ENCODE measurements around the gene ACLY. TPM values are rescaled to one million over a fixed set of nuclear protein-coding genes. Genes with fewer than 3 reads are reported as not detected.
A peak's percentile ranks its signal among the peaks of the same experiment; 100 is the strongest.

The ACLY gene
- total RNA-seq, 1 experiment from 2014 or later = 350 TPM

- H3K9me3 Mint-ChIP-seq = no peaks in the 10 kb centered on the region
- 0 out of 2 replicates have a peak overlapping the region, but pooled peaks have one; percentile 54 for H3K27ac Mint-ChIP-seq
- TF ChIP-seq, protein P1, sequence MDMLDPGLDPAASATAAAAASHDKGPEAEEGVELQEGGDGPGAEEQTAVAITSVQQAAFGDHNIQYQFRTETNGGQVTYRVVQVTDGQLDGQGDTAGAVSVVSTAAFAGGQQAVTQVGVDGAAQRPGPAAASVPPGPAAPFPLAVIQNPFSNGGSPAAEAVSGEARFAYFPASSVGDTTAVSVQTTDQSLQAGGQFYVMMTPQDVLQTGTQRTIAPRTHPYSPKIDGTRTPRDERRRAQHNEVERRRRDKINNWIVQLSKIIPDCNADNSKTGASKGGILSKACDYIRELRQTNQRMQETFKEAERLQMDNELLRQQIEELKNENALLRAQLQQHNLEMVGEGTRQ (CRISPR knock-in tag; IDR thresholded peaks at IDR 0.05) = no peak
- TF ChIP-seq, protein P2, sequence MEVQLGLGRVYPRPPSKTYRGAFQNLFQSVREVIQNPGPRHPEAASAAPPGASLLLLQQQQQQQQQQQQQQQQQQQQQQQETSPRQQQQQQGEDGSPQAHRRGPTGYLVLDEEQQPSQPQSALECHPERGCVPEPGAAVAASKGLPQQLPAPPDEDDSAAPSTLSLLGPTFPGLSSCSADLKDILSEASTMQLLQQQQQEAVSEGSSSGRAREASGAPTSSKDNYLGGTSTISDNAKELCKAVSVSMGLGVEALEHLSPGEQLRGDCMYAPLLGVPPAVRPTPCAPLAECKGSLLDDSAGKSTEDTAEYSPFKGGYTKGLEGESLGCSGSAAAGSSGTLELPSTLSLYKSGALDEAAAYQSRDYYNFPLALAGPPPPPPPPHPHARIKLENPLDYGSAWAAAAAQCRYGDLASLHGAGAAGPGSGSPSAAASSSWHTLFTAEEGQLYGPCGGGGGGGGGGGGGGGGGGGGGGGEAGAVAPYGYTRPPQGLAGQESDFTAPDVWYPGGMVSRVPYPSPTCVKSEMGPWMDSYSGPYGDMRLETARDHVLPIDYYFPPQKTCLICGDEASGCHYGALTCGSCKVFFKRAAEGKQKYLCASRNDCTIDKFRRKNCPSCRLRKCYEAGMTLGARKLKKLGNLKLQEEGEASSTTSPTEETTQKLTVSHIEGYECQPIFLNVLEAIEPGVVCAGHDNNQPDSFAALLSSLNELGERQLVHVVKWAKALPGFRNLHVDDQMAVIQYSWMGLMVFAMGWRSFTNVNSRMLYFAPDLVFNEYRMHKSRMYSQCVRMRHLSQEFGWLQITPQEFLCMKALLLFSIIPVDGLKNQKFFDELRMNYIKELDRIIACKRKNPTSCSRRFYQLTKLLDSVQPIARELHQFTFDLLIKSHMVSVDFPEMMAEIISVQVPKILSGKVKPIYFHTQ (CRISPR knock-in tag; IDR thresholded peaks at IDR 0.05) = no peak
- TF ChIP-seq ATF2 (CRISPR knock-in tag; IDR thresholded peaks at IDR 0.05; ENCODE audit: borderline replicate concordance, low read depth) = no peak
- ChIA-PET POLR2A (no interaction called here), CTCF (interaction anchor here (0.8 to 1.1 kb wide), 2 partner anchors 8 to 21 kb away, joined by 3 read pairs; partner anchors contain the start of gene ODAD4)
- no peaks in the 10 kb centered on the region for H3K4me1 Mint-ChIP-seq
- no peak for ATAC-seq
- H3K36me3 Mint-ChIP-seq = no peaks in the 10 kb centered on the region
- no peak for DNase-seq (ENCODE audit: low spot score)
- H3K4me3 Mint-ChIP-seq = no peak overlapping the region
- no peaks in the 10 kb centered on the region for H3K27me3 Mint-ChIP-seq (ENCODE audit: low read depth)
Observed at GRCh38 chr17:41937970-41938954, 19.5 kb upstream of the ACLY start.

GRCh38 chr17:41935641-41936040, 16.9 kb upstream of the ACLY start:
- Mint-ChIP-seq H3K9me3 (no peaks in the 10 kb centered on the region), H3K4me1 (0 out of 2 replicates have a peak, but pooled peaks cover 4% of the 10 kb centered on the region), H3K27ac (peak overlapping the region; percentile 53; the same call in 1 of the 2 replicates), H3K4me3 (no peak overlapping the region), H3K27me3 (ENCODE audit: low read depth) (no peaks in the 10 kb centered on the region; the same call in 1 of the 2 replicates), H3K36me3 (no peaks in the 10 kb centered on the region)
- ChIA-PET CTCF (no interaction called here), POLR2A (no interaction called here)
- no peak for TF ChIP-seq ZNF281 (CRISPR knock-in tag; IDR thresholded peaks at IDR 0.05)
- TF ChIP-seq FOXP1 (CRISPR knock-in tag; IDR thresholded peaks at IDR 0.05; ENCODE audit: borderline replicate concordance) = no peak
- no peak for TF ChIP-seq CREB1 (CRISPR knock-in tag; IDR thresholded peaks at IDR 0.05)
- TF ChIP-seq CBFB (CRISPR knock-in tag; IDR thresholded peaks at IDR 0.05; ENCODE audit: low read depth) = no peak
- no peak for TF ChIP-seq ZNF416 (CRISPR knock-in tag; IDR thresholded peaks at IDR 0.05)
- TF ChIP-seq, protein P3, sequence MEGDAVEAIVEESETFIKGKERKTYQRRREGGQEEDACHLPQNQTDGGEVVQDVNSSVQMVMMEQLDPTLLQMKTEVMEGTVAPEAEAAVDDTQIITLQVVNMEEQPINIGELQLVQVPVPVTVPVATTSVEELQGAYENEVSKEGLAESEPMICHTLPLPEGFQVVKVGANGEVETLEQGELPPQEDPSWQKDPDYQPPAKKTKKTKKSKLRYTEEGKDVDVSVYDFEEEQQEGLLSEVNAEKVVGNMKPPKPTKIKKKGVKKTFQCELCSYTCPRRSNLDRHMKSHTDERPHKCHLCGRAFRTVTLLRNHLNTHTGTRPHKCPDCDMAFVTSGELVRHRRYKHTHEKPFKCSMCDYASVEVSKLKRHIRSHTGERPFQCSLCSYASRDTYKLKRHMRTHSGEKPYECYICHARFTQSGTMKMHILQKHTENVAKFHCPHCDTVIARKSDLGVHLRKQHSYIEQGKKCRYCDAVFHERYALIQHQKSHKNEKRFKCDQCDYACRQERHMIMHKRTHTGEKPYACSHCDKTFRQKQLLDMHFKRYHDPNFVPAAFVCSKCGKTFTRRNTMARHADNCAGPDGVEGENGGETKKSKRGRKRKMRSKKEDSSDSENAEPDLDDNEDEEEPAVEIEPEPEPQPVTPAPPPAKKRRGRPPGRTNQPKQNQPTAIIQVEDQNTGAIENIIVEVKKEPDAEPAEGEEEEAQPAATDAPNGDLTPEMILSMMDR (IDR thresholded peaks at IDR 0.05) = no peak
- no peak for TF ChIP-seq PRRX2 (CRISPR knock-in tag; IDR thresholded peaks at IDR 0.05)
- TF ChIP-seq ZNF396 (CRISPR knock-in tag; IDR thresholded peaks at IDR 0.05; ENCODE audit: borderline replicate concordance) = no peak
- no peak for TF ChIP-seq TCF7 (CRISPR knock-in tag; IDR thresholded peaks at IDR 0.05; ENCODE audit: low read depth)
- no peak for TF ChIP-seq TEAD4 (CRISPR knock-in tag; IDR thresholded peaks at IDR 0.05)
- no peak for TF ChIP-seq ELF4 (CRISPR knock-in tag; IDR thresholded peaks at IDR 0.05; ENCODE audit: low read depth)
- TF ChIP-seq, protein P4, sequence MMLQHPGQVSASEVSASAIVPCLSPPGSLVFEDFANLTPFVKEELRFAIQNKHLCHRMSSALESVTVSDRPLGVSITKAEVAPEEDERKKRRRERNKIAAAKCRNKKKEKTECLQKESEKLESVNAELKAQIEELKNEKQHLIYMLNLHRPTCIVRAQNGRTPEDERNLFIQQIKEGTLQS (CRISPR knock-in tag; conservative IDR thresholded peaks at IDR 0.05) = no peak
- TF ChIP-seq MXD4 (CRISPR knock-in tag; IDR thresholded peaks at IDR 0.05; ENCODE audit: borderline replicate concordance) = no peak
- TF ChIP-seq IRF1 (CRISPR knock-in tag; IDR thresholded peaks at IDR 0.05) = no peak
- TF ChIP-seq ZNF512 (CRISPR knock-in tag; IDR thresholded peaks at IDR 0.05; ENCODE audit: borderline replicate concordance) = no peak
- TF ChIP-seq RORB (CRISPR knock-in tag; IDR thresholded peaks at IDR 0.05) = no peak
- no peak for TF ChIP-seq GTF2I (CRISPR knock-in tag; conservative IDR thresholded peaks at IDR 0.05)
- DNase-seq (ENCODE audit: low spot score) = no peak
- no peak for ATAC-seq
